ENCODE results near the gene GATB. TPM values are rescaled to one million over a fixed set of nuclear protein-coding genes. Genes with fewer than 3 reads are reported as not detected.

Gene GATB
- total RNA-seq, 2 experiments from 2014 or later: 13.8 to 16.3 TPM

GRCh38 chr4:151651496-151651895 is 109.3 kb downstream of the GATB start:
- Mint-ChIP-seq H3K4me1 (ENCODE audit: low read depth) (no peaks in the 10 kb centered on the region), H3K27ac (no peak overlapping the region), H3K9me3 (ENCODE audit: insufficient read depth) (no peaks in the 10 kb centered on the region), H3K36me3 (ENCODE audit: low read depth) (no peaks in the 10 kb centered on the region), H3K27me3 (ENCODE audit: low read depth) (peaks cover 5% of the 10 kb centered on the region), H3K4me3 (no peak overlapping the region)
- no peak for ATAC-seq
- POLR2A ChIA-PET: no interaction called here
- CTCF ChIA-PET: interaction anchor here (1.1 to 1.3 kb wide), 2 partner anchors 8 to 12 kb away, joined by 3 to 4 read pairs; no protein-coding TSS in a partner anchor
- no peak for DNase-seq

- DNase-seq: no peak
- Mint-ChIP-seq H3K4me1 (ENCODE audit: low read depth) (no peaks in the 10 kb centered on the region), H3K27me3 (ENCODE audit: low read depth) (peaks cover 5% of the 10 kb centered on the region), H3K36me3 (ENCODE audit: low read depth) (no peaks in the 10 kb centered on the region), H3K27ac (no peak overlapping the region), H3K4me3 (no peak overlapping the region), H3K9me3 (ENCODE audit: insufficient read depth) (no peaks in the 10 kb centered on the region)
- CTCF ChIA-PET: interaction anchor here (1.4 kb wide), 1 partner anchor 152 kb away, joined by 3 read pairs; no protein-coding TSS in a partner anchor
- POLR2A ChIA-PET: no interaction called here
- ATAC-seq: no peak
Observed at GRCh38 chr4:151649479-151649878, 111.3 kb downstream of the GATB start.

- POLR2A ChIA-PET: no interaction called here
- Mint-ChIP-seq H3K27ac (no peak overlapping the region), H3K27me3 (ENCODE audit: low read depth) (peaks cover 2% of the 10 kb centered on the region), H3K4me1 (ENCODE audit: low read depth) (no peaks in the 10 kb centered on the region), H3K9me3 (ENCODE audit: insufficient read depth) (no peaks in the 10 kb centered on the region), H3K4me3 (no peak overlapping the region), H3K36me3 (ENCODE audit: low read depth) (no peaks in the 10 kb centered on the region)
- DNase-seq (no peak), ATAC-seq (no peak)
- CTCF ChIA-PET: interaction anchor here (0.7 kb wide), 1 partner anchor 12 kb away, joined by 3 read pairs; no protein-coding TSS in a partner anchor
Observed at GRCh38 chr4:151646322-151646721, 114.5 kb downstream of the GATB start.

- DNase-seq (no peak), ATAC-seq (no peak)
- Mint-ChIP-seq H3K27me3 (ENCODE audit: low read depth) (peaks cover 2% of the 10 kb centered on the region), H3K9me3 (ENCODE audit: insufficient read depth) (no peaks in the 10 kb centered on the region), H3K36me3 (ENCODE audit: low read depth) (no peaks in the 10 kb centered on the region), H3K4me3 (no peak overlapping the region), H3K27ac (no peak overlapping the region), H3K4me1 (ENCODE audit: low read depth) (no peaks in the 10 kb centered on the region)
- CTCF ChIA-PET: interaction anchor here (1.0 to 1.4 kb wide), 2 partner anchors 20 to 68 kb away, joined by 3 to 4 read pairs; no protein-coding TSS in a partner anchor
- POLR2A ChIA-PET: no interaction called here
Observed at GRCh38 chr4:151644622-151645021, 116.2 kb downstream of the GATB start.

- POLR2A ChIA-PET: no interaction called here
- CTCF ChIA-PET: interaction anchor here (1.2 to 1.4 kb wide), 2 partner anchors 9 to 19 kb away, joined by 3 to 4 read pairs; no protein-coding TSS in a partner anchor
- Mint-ChIP-seq H3K27me3 (ENCODE audit: low read depth) (peaks cover 2% of the 10 kb centered on the region), H3K36me3 (ENCODE audit: low read depth) (no peaks in the 10 kb centered on the region), H3K4me1 (ENCODE audit: low read depth) (no peaks in the 10 kb centered on the region), H3K9me3 (ENCODE audit: insufficient read depth) (no peaks in the 10 kb centered on the region), H3K27ac (no peak overlapping the region), H3K4me3 (no peak overlapping the region)
- DNase-seq (no peak), ATAC-seq (no peak)
Observed at GRCh38 chr4:151643564-151643963, 117.2 kb downstream of the GATB start.

- no peak for DNase-seq
- no peak for ATAC-seq
- Mint-ChIP-seq H3K27ac (no peak overlapping the region), H3K9me3 (ENCODE audit: insufficient read depth) (no peaks in the 10 kb centered on the region), H3K27me3 (ENCODE audit: low read depth) (peaks cover 4% of the 10 kb centered on the region), H3K4me3 (no peak overlapping the region), H3K4me1 (ENCODE audit: low read depth) (no peaks in the 10 kb centered on the region), H3K36me3 (ENCODE audit: low read depth) (no peaks in the 10 kb centered on the region)
- ChIA-PET CTCF (interaction anchor here (0.6 kb wide), 1 partner anchor 29 kb away, joined by 3 read pairs; no protein-coding TSS in a partner anchor), POLR2A (no interaction called here)
Observed at GRCh38 chr4:151641983-151642382, 118.8 kb downstream of the GATB start.

- ChIA-PET POLR2A (no interaction called here), CTCF (no interaction called here)
- H3K27ac Mint-ChIP-seq: no peak overlapping the region
- no peak for ATAC-seq
- H3K27me3 Mint-ChIP-seq (ENCODE audit: low read depth): peaks cover 4% of the 10 kb centered on the region
- DNase-seq: no peak
- H3K9me3 Mint-ChIP-seq (ENCODE audit: insufficient read depth): no peaks in the 10 kb centered on the region
- no peaks in the 10 kb centered on the region for H3K36me3 Mint-ChIP-seq (ENCODE audit: low read depth)
- H3K4me3 Mint-ChIP-seq: no peak overlapping the region
- H3K4me1 Mint-ChIP-seq (ENCODE audit: low read depth): no peaks in the 10 kb centered on the region
Observed at GRCh38 chr4:151641167-151641566, 119.6 kb downstream of the GATB start.

GRCh38 chr4:151640381-151640780 is 120.4 kb downstream of the GATB start:
- POLR2A ChIA-PET: no interaction called here

GRCh38 chr4:151638295-151638858 is 122.4 kb downstream of the GATB start:
- no peak overlapping the region for H3K27ac Mint-ChIP-seq
- no peak overlapping the region for H3K4me3 Mint-ChIP-seq
- H3K4me1 Mint-ChIP-seq (ENCODE audit: low read depth): no peaks in the 10 kb centered on the region
- no peaks in the 10 kb centered on the region for H3K36me3 Mint-ChIP-seq (ENCODE audit: low read depth)
- ATAC-seq (no peak), DNase-seq (no peak)
- ChIA-PET POLR2A (no interaction called here), CTCF (no interaction called here)
- no peaks in the 10 kb centered on the region for H3K9me3 Mint-ChIP-seq (ENCODE audit: insufficient read depth)
- H3K27me3 Mint-ChIP-seq (ENCODE audit: low read depth): peaks cover 18% of the 10 kb centered on the region

More at GRCh38 chr4:151640381-151640780, 120.4 kb downstream of the GATB start:
- CTCF ChIA-PET: interaction anchor here (1.0 kb wide), 1 partner anchor 36 kb away, joined by 3 read pairs; no protein-coding TSS in a partner anchor
- no peaks in the 10 kb centered on the region for H3K9me3 Mint-ChIP-seq (ENCODE audit: insufficient read depth)
- no peak overlapping the region for H3K27ac Mint-ChIP-seq
- no peaks in the 10 kb centered on the region for H3K36me3 Mint-ChIP-seq (ENCODE audit: low read depth)
- no peak for DNase-seq
- no peaks in the 10 kb centered on the region for H3K4me1 Mint-ChIP-seq (ENCODE audit: low read depth)
- no peak overlapping the region for H3K4me3 Mint-ChIP-seq
- ATAC-seq: no peak
- H3K27me3 Mint-ChIP-seq (ENCODE audit: low read depth): peaks cover 9% of the 10 kb centered on the region

GRCh38 chr4:151631349-151631748 is 129.5 kb downstream of the GATB start:
- ChIA-PET POLR2A (no interaction called here), CTCF (no interaction called here)
- Mint-ChIP-seq H3K4me3 (no peak overlapping the region), H3K36me3 (ENCODE audit: low read depth) (no peaks in the 10 kb centered on the region), H3K27me3 (ENCODE audit: low read depth) (peaks cover 46% of the 10 kb centered on the region), H3K4me1 (ENCODE audit: low read depth) (no peaks in the 10 kb centered on the region), H3K27ac (no peak overlapping the region), H3K9me3 (ENCODE audit: insufficient read depth) (no peaks in the 10 kb centered on the region)
- no peak for ATAC-seq
- no peak for DNase-seq

GRCh38 chr4:151629097-151629783 is 131.6 kb downstream of the GATB start:
- Mint-ChIP-seq H3K4me1 (ENCODE audit: low read depth) (no peaks in the 10 kb centered on the region), H3K27me3 (ENCODE audit: low read depth) (peaks cover 36% of the 10 kb centered on the region), H3K9me3 (ENCODE audit: insufficient read depth) (no peaks in the 10 kb centered on the region), H3K4me3 (no peak overlapping the region), H3K27ac (no peak overlapping the region), H3K36me3 (ENCODE audit: low read depth) (no peaks in the 10 kb centered on the region)
- POLR2A ChIA-PET: no interaction called here
- ATAC-seq: no peak
- CTCF ChIA-PET: no interaction called here
- DNase-seq: no peak

GRCh38 chr4:151628001-151628608 is 132.7 kb downstream of the GATB start:
- ChIA-PET CTCF (no interaction called here), POLR2A (no interaction called here)
- Mint-ChIP-seq H3K9me3 (ENCODE audit: insufficient read depth) (no peaks in the 10 kb centered on the region), H3K4me1 (ENCODE audit: low read depth) (no peaks in the 10 kb centered on the region), H3K27ac (no peak overlapping the region), H3K36me3 (ENCODE audit: low read depth) (no peaks in the 10 kb centered on the region), H3K27me3 (ENCODE audit: low read depth) (peaks cover 37% of the 10 kb centered on the region), H3K4me3 (no peak overlapping the region)
- no peak for ATAC-seq
- DNase-seq: no peak

All from activated CD8-positive, alpha-beta T cell treated with anti-CD3 and anti-CD28 coated beads, Interleukin-2, amount 10 ng/mL, durations not matched to agents 7 days and 5 days (primary cell).